Loucy (cell line): Measurements from ENCODE around the gene TTLL9.

Experiments
- CTCF ChIP-seq: fragments of 200-600 bp; sonication (generic); conservative IDR thresholded peaks from 2 replicates; pipeline ENCODE4 v1.5.1; 2014; ENCODE audit warnings: mild to moderate bottlenecking, antibody characterized with exemption, low read length
- EZH2phosphoT487 ChIP-seq: fragments of 200-600 bp; IDR thresholded peaks from 2 replicates; pipeline ENCODE4 v1.6.1; 2018; ENCODE audit warnings: antibody characterized with exemption, mild to moderate bottlenecking, moderate library complexity, borderline replicate concordance

GRCh38 chr20:31872406-31872805 is 2.0 kb downstream of the TTLL9 start:
- TF ChIP-seq CTCF (no peak), EZH2phosphoT487 (no peak)
